GM19238 (cell line): ENCODE data around the gene DCAF16.

Experiments used
- DNase-seq: peaks from one replicate; pipeline ENCODE4 v3.0.0; 2011; ENCODE audit warnings: low spot score; ENCODE audit not compliant: insufficient read length

DCAF16 gene

GRCh38 chr4:17781300-17782287, 29.0 kb downstream of the DCAF16 start, which contains the start of gene FAM184B:
Gene FAM184B (minus strand): TSS chr4:17781621. CDS start chr4:17781299, 322 bp downstream.
- no peak for DNase-seq

GRCh38 chr4:17780501-17781299, 29.9 kb downstream of the DCAF16 start:
- no peak for DNase-seq

GRCh38 chr4:17778431-17778830, 32.1 kb downstream of the DCAF16 start:
- DNase-seq, result no peak

- no peak for DNase-seq
Measured at GRCh38 chr4:17773135-17773698, 37.3 kb downstream of the DCAF16 start.

GRCh38 chr4:17771284-17771908, 39.2 kb downstream of the DCAF16 start:
- DNase-seq, result no peak

- no peak for DNase-seq
Measured at GRCh38 chr4:17770845-17771244, 39.7 kb downstream of the DCAF16 start.

GRCh38 chr4:17769406-17770174, 41.0 kb downstream of the DCAF16 start:
- no peak for DNase-seq

GRCh38 chr4:17766826-17767458, 43.6 kb downstream of the DCAF16 start:
- DNase-seq, result no peak

GRCh38 chr4:17765514-17766286, 44.9 kb downstream of the DCAF16 start:
- DNase-seq, result no peak

GRCh38 chr4:17763931-17764330, 46.6 kb downstream of the DCAF16 start:
- no peak for DNase-seq

- DNase-seq, result no peak
Measured at GRCh38 chr4:17763416-17763815, 47.1 kb downstream of the DCAF16 start.

- DNase-seq, result no peak
Measured at GRCh38 chr4:17762726-17763125, 47.8 kb downstream of the DCAF16 start.

GRCh38 chr4:17761062-17761461, 49.5 kb downstream of the DCAF16 start:
- DNase-seq, result no peak

GRCh38 chr4:17760626-17761025, 49.9 kb downstream of the DCAF16 start:
- DNase-seq, result no peak

- DNase-seq, result no peak
Measured at GRCh38 chr4:17758485-17758884, 52.1 kb downstream of the DCAF16 start.

GRCh38 chr4:17757621-17758020, 52.9 kb downstream of the DCAF16 start:
- DNase-seq, result no peak

GRCh38 chr4:17753646-17754045, 56.9 kb downstream of the DCAF16 start:
- no peak for DNase-seq
